Stimulated activated CD8-positive, alpha-beta memory T cell treated with anti-CD3 and anti-CD28 coated beads, Interleukin-2, amount 100 ng/mL, for 48 hours (primary cell): Measurements from ENCODE around the gene PLCL2.
"Not testable (repeated sequence)": the region's sequence is repeated elsewhere in the genome, so short reads cannot be mapped to it uniquely, and the experiment has no call there.

Source experiments
- DNase-seq, 2 donors: peaks; one replicate each; pipeline ENCODE4 v3.0.0-alpha.2; 2020; ENCODE audit warnings: low read depth in 2 of 2

Gene PLCL2

GRCh38 chr3:17119201-17120072 is 234.7 kb downstream of the PLCL2 start:
- DNase-seq, result no peak

GRCh38 chr3:17120115-17120514 is 235.4 kb downstream of the PLCL2 start:
- DNase-seq, result no peak

GRCh38 chr3:17121336-17121735 is 236.6 kb downstream of the PLCL2 start:
- no peak for DNase-seq

GRCh38 chr3:17122758-17123157 is 238.0 kb downstream of the PLCL2 start:
- no peak for DNase-seq

GRCh38 chr3:17125738-17126442 is 241.1 kb downstream of the PLCL2 start:
- no peak for DNase-seq

GRCh38 chr3:17128671-17129070 is 243.9 kb downstream of the PLCL2 start:
- not testable (repeated sequence) for DNase-seq

GRCh38 chr3:17129556-17129955 is 244.8 kb downstream of the PLCL2 start:
- DNase-seq, result no peak

GRCh38 chr3:17130956-17131355 is 246.2 kb downstream of the PLCL2 start:
- DNase-seq, result no peak

GRCh38 chr3:17132286-17133115 is 247.7 kb downstream of the PLCL2 start:
- DNase-seq, result no peak

GRCh38 chr3:17133632-17134545 is 249.1 kb downstream of the PLCL2 start:
- DNase-seq, result no peak

- no peak for DNase-seq
Observed at GRCh38 chr3:17135696-17136095, 250.9 kb downstream of the PLCL2 start.

GRCh38 chr3:17136136-17136721 is 251.5 kb downstream of the PLCL2 start:
- DNase-seq, result no peak

- DNase-seq, result no peak
Observed at GRCh38 chr3:17137321-17137826, 252.6 kb downstream of the PLCL2 start.

- no peak for DNase-seq
Observed at GRCh38 chr3:17138246-17139039, 253.7 kb downstream of the PLCL2 start.
